Sigmoid colon (tissue), 7 donors: ENCODE results near the gene DCUN1D1. TPM values are rescaled to one million over a fixed set of nuclear protein-coding genes. Genes with fewer than 3 reads are reported as not detected.

Experiments used
- DNase-seq: peaks from one replicate; pipeline ENCODE4 v3.0.0-alpha.2; 2019
- H3K27ac ChIP-seq, 4 donors: fragments of 200-600 bp; sonication (generic); one replicate each; pipeline ENCODE4 v1.5.1; 2016 to 2019; ENCODE audit warnings: mild to moderate bottlenecking in 1 of 4
- H3K27me3 ChIP-seq, 3 donors: fragments of 200-600 bp; sonication (generic); one replicate each; pipeline ENCODE4 v1.5.1; 2019; ENCODE audit warnings: mild to moderate bottlenecking in 1 of 3
- H3K36me3 ChIP-seq, 4 donors: fragments of 200-600 bp; sonication (generic); one replicate each; pipeline ENCODE4 v1.5.1; 2016 to 2019
- H3K4me1 ChIP-seq, 4 donors: fragments of 200-600 bp; sonication (generic); one replicate each; pipeline ENCODE4 v1.5.1; 2017 to 2019
- H3K4me3 ChIP-seq, 4 donors: fragments of 200-600 bp; sonication (generic); one replicate each; pipeline ENCODE4 v1.5.1; 2017 to 2019; ENCODE audit warnings: mild to moderate bottlenecking in 2 of 4, moderate library complexity in 1 of 4
- H3K9me3 ChIP-seq, 4 donors: fragments of 200-600 bp in 3 of 4; sonication (generic) in 3 of 4; one replicate each; pipeline versions ENCODE4 v1.5.1 to v1.6.1; 2013 to 2019
- CTCF ChIP-seq, 4 experiments: fragments of 450-650 bp in 3 of 4; fragments of 200-600 bp in 1 of 4; IDR thresholded peaks; one replicate each; pipeline ENCODE4 v1.5.1; 2016 to 2019; ENCODE audit warnings: antibody characterized with exemption in 4 of 4, mild to moderate bottlenecking in 3 of 4, moderate library complexity in 2 of 4
- EP300 ChIP-seq, 4 donors: sonication (generic); formaldehyde crosslinking; IDR thresholded peaks; one replicate each; pipeline ENCODE4 v1.6.1; 2017; ENCODE audit warnings: antibody characterized with exemption in 4 of 4
- POLR2A ChIP-seq, 2 donors: fragments of 450-650 bp; IDR thresholded peaks; one replicate each; pipeline ENCODE4 v1.6.1; 2016; ENCODE audit warnings: antibody characterized with exemption in 2 of 2, mild to moderate bottlenecking in 2 of 2, moderate library complexity in 2 of 2
- POLR2AphosphoS5 ChIP-seq, 4 donors: sonication (generic); formaldehyde crosslinking; IDR thresholded peaks; one replicate each; pipeline ENCODE4 v1.6.1; 2017; ENCODE audit warnings: antibody characterized with exemption in 4 of 4
- WGBS, 2 donors: extraction: QIAGEN DNeasy Blood & Tissue Kit; methylation state at CpG; one replicate each; pipeline ENCODE4 v1.1.7; 2013; 5-methylcytosine and 5-hydroxymethylcytosine counted together
- intact Hi-C: fragments of 100-400 bp; cut with DNase I; formaldehyde crosslinking; loops from one replicate; pipeline ENCODE4 v1.15.1; 2023
- polyA plus RNA-seq, 3 donors: library from polyadenylated mRNA; stranded (reverse); fragments of 200-250 nt; gene quantifications; one replicate each; pipeline ENCODE4 v1.2.3, GENCODE V29; 2013
- total RNA-seq, 4 donors: library from RNA; depleted of rRNA; stranded (reverse); fragments of >200 nt; gene quantifications; one replicate each; pipeline ENCODE4 v1.1.0, GENCODE V29; 2016
- donor health status: healthy with polysubstance abuse.
- donor health status: Bipolar disorder and iron deficiency.
- donor health status: healthy.

The DCUN1D1 gene
- total and polyA plus RNA-seq, 7 donors = 9.4 to 47.1 (median 41.0) TPM

- TF ChIP-seq POLR2A (IDR thresholded peaks at IDR 0.05) = no peak
- no peak for TF ChIP-seq POLR2AphosphoS5 (IDR thresholded peaks at IDR 0.05)
- no peak for TF ChIP-seq EP300 (IDR thresholded peaks at IDR 0.05)
- TF ChIP-seq CTCF (IDR thresholded peaks at IDR 0.05) = no peak
- Histone ChIP-seq H3K27me3 (no peaks in the 10 kb centered on the region), H3K27ac (peak overlapping the region in 1 of 4 donors; percentile 9), H3K9me3 (no peaks in the 10 kb centered on the region), H3K36me3 (peaks cover 0 to 10% (median 0%) of the 10 kb centered on the region in 4 donors), H3K4me1 (peaks cover 0 to 56% (median 49%) of the 10 kb centered on the region in 4 donors), H3K4me3 (no peak overlapping the region)
- DNase-seq = no peak
- 89 to 90% methylated on average over 9 of the region's 9 CpGs for WGBS, 2 donors
- intact Hi-C loops = no loop called here
These were observed 14.4 kb downstream of the DCUN1D1 start for GRCh38 chr3:182965861-182966366.

GRCh38 chr3:182964179-182964578 lies 16.2 kb downstream of the DCUN1D1 start:
- peaks cover 0 to 16% (median 0%) of the 10 kb centered on the region in 4 donors for H3K36me3 ChIP-seq
- H3K27ac ChIP-seq = no peak overlapping the region
- no peak overlapping the region for H3K4me3 ChIP-seq
- H3K9me3 ChIP-seq = no peaks in the 10 kb centered on the region
- H3K27me3 ChIP-seq = no peaks in the 10 kb centered on the region
- TF ChIP-seq POLR2AphosphoS5 (IDR thresholded peaks at IDR 0.05) (no peak), POLR2A (IDR thresholded peaks at IDR 0.05) (no peak), CTCF (IDR thresholded peaks at IDR 0.05) (no peak), EP300 (IDR thresholded peaks at IDR 0.05) (no peak)
- no peak for DNase-seq
- WGBS, 2 donors = 98 to 99% methylated on average over 1 of the region's 1 CpG
- intact Hi-C loops = no loop called here
- H3K4me1 ChIP-seq = peaks cover 0 to 52% (median 40%) of the 10 kb centered on the region in 4 donors

- intact Hi-C loops = no loop called here
- no peak for TF ChIP-seq CTCF (IDR thresholded peaks at IDR 0.05)
- no peak for TF ChIP-seq EP300 (IDR thresholded peaks at IDR 0.05)
- TF ChIP-seq POLR2AphosphoS5 (IDR thresholded peaks at IDR 0.05) = peak in 3 of 4 donors; percentile 17 to 59 (median 36)
- no peaks in the 10 kb centered on the region for H3K9me3 ChIP-seq
- no peaks in the 10 kb centered on the region for H3K27me3 ChIP-seq
- peak overlapping the region in 2 of 4 donors; percentile 33 to 58 for H3K27ac ChIP-seq
- H3K36me3 ChIP-seq = peaks cover 0 to 19% (median 2%) of the 10 kb centered on the region in 4 donors
- peaks cover 0 to 35% (median 25%) of the 10 kb centered on the region in 4 donors for H3K4me1 ChIP-seq
- no peak overlapping the region for H3K4me3 ChIP-seq
- no peak for DNase-seq
These were observed 18.2 kb downstream of the DCUN1D1 start for GRCh38 chr3:182962166-182962565.

GRCh38 chr3:182959474-182960350 lies 20.6 kb downstream of the DCUN1D1 start:
- 14 to 48% methylated on average over 4 of the region's 4 CpGs for WGBS, 2 donors
- H3K4me1 ChIP-seq = peaks cover 0 to 24% (median 14%) of the 10 kb centered on the region in 4 donors
- intact Hi-C loops = no loop called here
- no peak overlapping the region for H3K27ac ChIP-seq
- DNase-seq = no peak
- H3K4me3 ChIP-seq = no peak overlapping the region
- H3K27me3 ChIP-seq = no peaks in the 10 kb centered on the region
- no peaks in the 10 kb centered on the region for H3K9me3 ChIP-seq
- H3K36me3 ChIP-seq = peaks cover 0 to 26% (median 2%) of the 10 kb centered on the region in 4 donors
- TF ChIP-seq POLR2AphosphoS5 (IDR thresholded peaks at IDR 0.05) = no peak
- TF ChIP-seq POLR2A (IDR thresholded peaks at IDR 0.05) = no peak
- TF ChIP-seq CTCF (IDR thresholded peaks at IDR 0.05) = no peak
- TF ChIP-seq EP300 (IDR thresholded peaks at IDR 0.05) = no peak
